ENCODE results near the gene SMU1. TPM values are rescaled to one million over a fixed set of nuclear protein-coding genes. Genes with fewer than 3 reads are reported as not detected.

SMU1 gene
- total and polyA plus RNA-seq, 2 of the 13 experiments (the other 11 are each of a cell fraction or from before 2014, with no cell fraction given) = 12.9 to 36.6 TPM

GRCh38 chr9:33041432-33042188 lies 34.9 kb downstream of the SMU1 start (continued):
- TF ChIP-seq DZIP1 (CRISPR knock-in tag; IDR thresholded peaks at IDR 0.05) (no peak), SMARCE1 (IDR thresholded peaks at IDR 0.05; ENCODE audit: borderline replicate concordance) (no peak), ZNF451 (CRISPR knock-in tag; IDR thresholded peaks at IDR 0.05) (no peak), IKZF5 (CRISPR knock-in tag; IDR thresholded peaks at IDR 0.05) (no peak), HMGXB4 (CRISPR knock-in tag; IDR thresholded peaks at IDR 0.05; ENCODE audit: borderline replicate concordance in 1 of 2, low read depth in 1 of 2) (no peak), ZMYM4 (CRISPR knock-in tag; IDR thresholded peaks at IDR 0.05) (no peak), AGO2 (optimal IDR thresholded peaks at IDR 0.05; ENCODE audit: low read depth, low read length) (peak; percentile 35), ZNF775 (CRISPR knock-in tag; IDR thresholded peaks at IDR 0.05; ENCODE audit: borderline replicate concordance) (no peak), SATB2 (CRISPR knock-in tag; IDR thresholded peaks at IDR 0.05) (no peak), NFIB (CRISPR knock-in tag; IDR thresholded peaks at IDR 0.05; ENCODE audit: borderline replicate concordance) (no peak), FOXA1 (IDR thresholded peaks at IDR 0.05) (no peak), FOXA1 (CRISPR knock-in tag; IDR thresholded peaks at IDR 0.05) (peak; percentile 37; the same call in 1 of the 2 replicates), KLF13 (CRISPR knock-in tag; IDR thresholded peaks at IDR 0.05) (no peak), ZNF720 (CRISPR knock-in tag; IDR thresholded peaks at IDR 0.05) (no peak), POLR2A (IDR thresholded peaks at IDR 0.05; ENCODE audit: insufficient read depth in 1 of 2, low read depth in 2 of 2, low read length in 2 of 2) (peak in 1 of 2 experiments; percentile 10; a peak in 1 of 4 replicates), RORA (CRISPR knock-in tag; IDR thresholded peaks at IDR 0.05) (no peak), GPN1 (CRISPR knock-in tag; IDR thresholded peaks at IDR 0.05; ENCODE audit: borderline replicate concordance) (no peak), MAFF (IDR thresholded peaks at IDR 0.05; ENCODE audit: low read depth, low read length) (no peak), SAP130 (CRISPR knock-in tag; IDR thresholded peaks at IDR 0.05; ENCODE audit: low read depth) (no peak; the same call in 1 of the 2 replicates), ZNF605 (CRISPR knock-in tag; IDR thresholded peaks at IDR 0.05) (no peak), GMEB1 (CRISPR knock-in tag; IDR thresholded peaks at IDR 0.05; ENCODE audit: borderline replicate concordance) (no peak), CEBPG (CRISPR knock-in tag; IDR thresholded peaks at IDR 0.05) (peak; percentile 89), ZNF652 (CRISPR knock-in tag; IDR thresholded peaks at IDR 0.05; ENCODE audit: borderline replicate concordance, low read depth) (peak; percentile 81)
